ENCODE results near the gene PCF11. TPM values are rescaled to one million over a fixed set of nuclear protein-coding genes. Genes with fewer than 3 reads are reported as not detected.
"Not testable (repeated sequence)": the region's sequence is repeated elsewhere in the genome, so short reads cannot be mapped to it uniquely, and the experiment has no call there.

Gene PCF11
- total and polyA plus RNA-seq, 2 experiments from 2014 or later = 15.2 to 60.4 TPM

GRCh38 chr11:83132191-83132590 lies 24.7 kb upstream of the PCF11 start:
- Histone ChIP-seq H3K27me3 (no peaks in the 10 kb centered on the region), H3K79me2 (no peaks in the 10 kb centered on the region), H2AFZ (no peak overlapping the region), H4K20me1 (ENCODE audit: insufficient read depth, poor library complexity, severe bottlenecking) (no peaks in the 10 kb centered on the region), H3K9me3 (ENCODE audit: low read depth) (no peaks in the 10 kb centered on the region), H3K27ac (no peak overlapping the region), H3K4me2 (no peak overlapping the region), H3K4me3 (no peak overlapping the region), H3K9me2 (replicated peaks; ENCODE audit: insufficient read depth) (no peaks in the 10 kb centered on the region), H3K4me1 (ENCODE audit: insufficient read depth) (no peaks in the 10 kb centered on the region), H3K36me3 (replicated peaks; ENCODE audit: insufficient read depth, low read depth) (no peaks in the 10 kb centered on the region)
- 79% methylated on average over 4 of the region's 4 CpGs for WGBS (ENCODE audit: low lambda C conversion rate, missing lambda C conversion rate)
- TF ChIP-seq, protein P1, sequence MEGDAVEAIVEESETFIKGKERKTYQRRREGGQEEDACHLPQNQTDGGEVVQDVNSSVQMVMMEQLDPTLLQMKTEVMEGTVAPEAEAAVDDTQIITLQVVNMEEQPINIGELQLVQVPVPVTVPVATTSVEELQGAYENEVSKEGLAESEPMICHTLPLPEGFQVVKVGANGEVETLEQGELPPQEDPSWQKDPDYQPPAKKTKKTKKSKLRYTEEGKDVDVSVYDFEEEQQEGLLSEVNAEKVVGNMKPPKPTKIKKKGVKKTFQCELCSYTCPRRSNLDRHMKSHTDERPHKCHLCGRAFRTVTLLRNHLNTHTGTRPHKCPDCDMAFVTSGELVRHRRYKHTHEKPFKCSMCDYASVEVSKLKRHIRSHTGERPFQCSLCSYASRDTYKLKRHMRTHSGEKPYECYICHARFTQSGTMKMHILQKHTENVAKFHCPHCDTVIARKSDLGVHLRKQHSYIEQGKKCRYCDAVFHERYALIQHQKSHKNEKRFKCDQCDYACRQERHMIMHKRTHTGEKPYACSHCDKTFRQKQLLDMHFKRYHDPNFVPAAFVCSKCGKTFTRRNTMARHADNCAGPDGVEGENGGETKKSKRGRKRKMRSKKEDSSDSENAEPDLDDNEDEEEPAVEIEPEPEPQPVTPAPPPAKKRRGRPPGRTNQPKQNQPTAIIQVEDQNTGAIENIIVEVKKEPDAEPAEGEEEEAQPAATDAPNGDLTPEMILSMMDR (IDR thresholded peaks at IDR 0.05; ENCODE audit: poor library complexity) = no peak
- TF ChIP-seq EZH2 (IDR thresholded peaks at IDR 0.05; ENCODE audit: borderline replicate concordance) (no peak), EZH2phosphoT487 (IDR thresholded peaks at IDR 0.05; ENCODE audit: low read depth, severe bottlenecking, unreplicated experiment) (no peak)
- no peak for DNase-seq (ENCODE audit: low spot score)

DNA sequence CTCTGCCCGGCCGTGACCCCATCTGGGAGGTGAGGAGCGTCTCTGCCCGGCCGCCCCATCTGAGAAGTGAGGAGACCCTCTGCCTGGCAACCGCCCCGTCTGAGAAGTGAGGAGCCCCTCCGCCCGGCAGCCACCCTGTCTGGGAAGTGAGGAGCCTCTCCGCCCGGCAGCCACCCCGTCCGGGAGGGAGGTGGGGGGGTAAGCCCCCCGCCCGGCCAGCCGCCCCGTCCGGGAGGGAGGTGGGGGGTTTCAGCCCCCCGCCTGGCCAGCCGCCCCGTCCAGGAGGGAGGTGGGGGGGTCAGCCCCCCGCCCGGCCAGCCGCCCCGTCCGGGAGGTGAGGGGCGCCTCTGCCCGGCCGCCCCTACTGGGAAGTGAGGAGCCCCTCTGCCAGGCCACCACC lies 23.7 kb upstream of the PCF11 start:
- H3K4me3 ChIP-seq; H3K27me3 ChIP-seq; H3K4me1 ChIP-seq (ENCODE audit: insufficient read depth); H2AFZ ChIP-seq; H3K36me3 ChIP-seq (replicated peaks; ENCODE audit: insufficient read depth, low read depth); H3K9me3 ChIP-seq (ENCODE audit: low read depth); H3K4me2 ChIP-seq; H4K20me1 ChIP-seq (ENCODE audit: insufficient read depth, poor library complexity, severe bottlenecking); H3K79me2 ChIP-seq; H3K9me2 ChIP-seq (replicated peaks; ENCODE audit: insufficient read depth); DNase-seq (ENCODE audit: low spot score); H3K27ac ChIP-seq: not testable (repeated sequence)
- WGBS (ENCODE audit: low lambda C conversion rate, missing lambda C conversion rate) = 93% methylated on average over 5 of the region's 29 CpGs

GRCh38 chr11:83139310-83139709 lies 17.6 kb upstream of the PCF11 start:
- peak overlapping the region; percentile 40 for H2AFZ ChIP-seq
- H3K79me2 ChIP-seq = no peaks in the 10 kb centered on the region
- H3K4me2 ChIP-seq = no peak overlapping the region
- H3K9me2 ChIP-seq (replicated peaks; ENCODE audit: insufficient read depth) = no peaks in the 10 kb centered on the region
- TF ChIP-seq, protein P1 (IDR thresholded peaks at IDR 0.05; ENCODE audit: poor library complexity) = no peak
- TF ChIP-seq EZH2 (IDR thresholded peaks at IDR 0.05; ENCODE audit: borderline replicate concordance) = no peak
- no peak for TF ChIP-seq EZH2phosphoT487 (IDR thresholded peaks at IDR 0.05; ENCODE audit: low read depth, severe bottlenecking, unreplicated experiment)
- no peak overlapping the region for H3K27ac ChIP-seq
- H3K36me3 ChIP-seq (replicated peaks; ENCODE audit: insufficient read depth, low read depth) = no peaks in the 10 kb centered on the region
- no peaks in the 10 kb centered on the region for H3K9me3 ChIP-seq (ENCODE audit: low read depth)
- WGBS (ENCODE audit: low lambda C conversion rate, missing lambda C conversion rate) = 71% methylated on average over 6 of the region's 6 CpGs
- no peaks in the 10 kb centered on the region for H4K20me1 ChIP-seq (ENCODE audit: insufficient read depth, poor library complexity, severe bottlenecking)
- no peak overlapping the region for H3K4me3 ChIP-seq
- DNase-seq (ENCODE audit: low spot score) = no peak
- H3K27me3 ChIP-seq = no peaks in the 10 kb centered on the region
- no peaks in the 10 kb centered on the region for H3K4me1 ChIP-seq (ENCODE audit: insufficient read depth)

DNA sequence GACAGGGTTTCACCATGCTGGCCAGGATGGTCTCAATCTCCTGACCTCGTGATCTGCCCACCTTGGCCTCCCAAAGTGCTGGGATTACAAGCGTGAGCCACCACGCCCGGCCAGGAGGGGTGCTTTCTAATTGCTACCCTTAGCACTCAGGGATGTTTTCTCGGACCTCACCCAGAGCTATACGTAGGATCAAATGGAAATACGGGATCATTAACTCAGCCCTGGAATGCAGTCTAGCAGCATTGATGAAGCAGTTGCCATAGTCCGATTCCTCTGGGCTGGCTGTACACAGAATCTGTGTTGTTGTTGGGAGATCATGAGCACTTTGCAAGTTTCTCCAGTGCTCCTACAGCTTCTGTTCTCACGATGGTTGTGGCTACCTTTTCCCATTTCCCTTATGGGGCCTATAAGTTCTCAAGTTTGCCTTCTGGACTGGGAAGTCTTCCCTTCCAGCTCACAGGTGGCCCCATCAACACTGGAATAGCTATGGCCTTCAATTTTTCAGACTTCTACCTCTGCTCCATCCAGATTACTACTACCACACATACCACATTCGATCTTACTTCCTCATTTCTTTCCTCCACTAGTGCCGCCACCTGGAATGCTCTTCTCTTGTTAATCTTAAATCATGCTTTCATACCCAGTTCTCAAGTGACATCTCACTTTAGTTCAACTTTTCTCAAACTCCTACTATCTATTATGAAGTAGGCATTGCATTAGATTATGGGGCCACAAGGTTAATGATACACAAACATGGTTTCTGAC lies 16.1 kb upstream of the PCF11 start:
- H3K4me1 ChIP-seq (ENCODE audit: insufficient read depth) = no peaks in the 10 kb centered on the region
- no peak overlapping the region for H3K4me2 ChIP-seq
- H4K20me1 ChIP-seq (ENCODE audit: insufficient read depth, poor library complexity, severe bottlenecking) = no peaks in the 10 kb centered on the region
- H3K27me3 ChIP-seq = no peaks in the 10 kb centered on the region
- no peak for TF ChIP-seq EZH2 (IDR thresholded peaks at IDR 0.05; ENCODE audit: borderline replicate concordance)
- no peak for TF ChIP-seq EZH2phosphoT487 (IDR thresholded peaks at IDR 0.05; ENCODE audit: low read depth, severe bottlenecking, unreplicated experiment)
- TF ChIP-seq, protein P1 (IDR thresholded peaks at IDR 0.05; ENCODE audit: poor library complexity) = no peak
- 79% methylated on average over 11 of the region's 11 CpGs for WGBS (ENCODE audit: low lambda C conversion rate, missing lambda C conversion rate)
- DNase-seq (ENCODE audit: low spot score) = no peak
- H3K9me2 ChIP-seq (replicated peaks; ENCODE audit: insufficient read depth) = no peaks in the 10 kb centered on the region
- H3K4me3 ChIP-seq = no peak overlapping the region
- no peaks in the 10 kb centered on the region for H3K79me2 ChIP-seq
- no peaks in the 10 kb centered on the region for H3K9me3 ChIP-seq (ENCODE audit: low read depth)
- H3K36me3 ChIP-seq (replicated peaks; ENCODE audit: insufficient read depth, low read depth) = no peaks in the 10 kb centered on the region
- H3K27ac ChIP-seq = no peak overlapping the region
- H2AFZ ChIP-seq = no peak overlapping the region

All from hepatocyte (in vitro differentiated cells).